Esophagus muscularis mucosa (tissue), 4 donors: Measurements from ENCODE around the gene MFRP. TPM values are rescaled to one million over a fixed set of nuclear protein-coding genes. Genes with fewer than 3 reads are reported as not detected.
A peak's percentile ranks its signal among the peaks of the same experiment; 100 is the strongest.

ENCODE experiments used
- DNase-seq: peaks from one replicate; pipeline ENCODE4 v3.0.0-alpha.2; 2017; ENCODE audit errors: extremely low spot score
- H3K27ac ChIP-seq, 4 donors: fragments of 200-600 bp; sonication (generic); replicated peaks in 1 of 4; 1 replicate in 3 of 4; 2 replicates in 1 of 4; pipeline ENCODE4 v1.5.1; 2016 to 2019; ENCODE audit warnings: mild to moderate bottlenecking in 1 of 4
- H3K27me3 ChIP-seq, 4 donors: fragments of 200-600 bp; sonication (generic); one replicate each; pipeline versions ENCODE4 v1.5.1 to v1.6.0; 2016 to 2019
- H3K36me3 ChIP-seq, 4 donors: fragments of 200-600 bp; sonication (generic); one replicate each; pipeline ENCODE4 v1.5.1; 2016 to 2019
- H3K4me1 ChIP-seq, 4 donors: fragments of 200-600 bp; sonication (generic); one replicate each; pipeline ENCODE4 v1.5.1; 2016 to 2019
- H3K4me3 ChIP-seq, 4 donors: fragments of 200-600 bp; sonication (generic); 1 replicate in 2 of 4; 2 replicates in 2 of 4; pipeline ENCODE4 v1.5.1; 2016 to 2019; ENCODE audit warnings: mild to moderate bottlenecking in 4 of 4, moderate library complexity in 1 of 4
- H3K9me3 ChIP-seq, 4 donors: fragments of 200-600 bp; sonication (generic); 1 replicate in 3 of 4; 2 replicates in 1 of 4; pipeline ENCODE4 v1.5.1; 2016 to 2019
- CTCF ChIP-seq, 3 experiments: fragments of 200-600 bp in 2 of 3; fragments of 450-650 bp in 1 of 3; sonication (generic) in 2 of 3; IDR thresholded peaks; one replicate each; pipeline ENCODE4 v1.5.1; 2017 to 2019; ENCODE audit warnings: antibody characterized with exemption in 3 of 3, mild to moderate bottlenecking in 2 of 3, moderate library complexity in 1 of 3
- EP300 ChIP-seq: sonication (generic); formaldehyde crosslinking; IDR thresholded peaks from one replicate; pipeline ENCODE4 v1.6.1; 2017; ENCODE audit warnings: antibody characterized with exemption
- POLR2A ChIP-seq: fragments of 450-650 bp; IDR thresholded peaks from one replicate; pipeline ENCODE4 v1.6.1; 2017; ENCODE audit warnings: antibody characterized with exemption, moderate library complexity, mild to moderate bottlenecking, low read depth
- POLR2AphosphoS5 ChIP-seq, 2 donors: sonication (generic); formaldehyde crosslinking; IDR thresholded peaks; one replicate each; pipeline ENCODE4 v1.6.1; 2017; ENCODE audit warnings: antibody characterized with exemption in 2 of 2
- WGBS: methylation state at CpG from one replicate; pipeline ENCODE4 v1.1.5; 2018; 5-methylcytosine and 5-hydroxymethylcytosine counted together
- intact Hi-C: fragments of 100-400 bp; cut with DNase I; formaldehyde crosslinking; loops from one replicate; pipeline ENCODE4 v1.15.1; 2023
- total RNA-seq, 4 donors: library from RNA; depleted of rRNA; stranded (reverse); fragments of >200 nt; gene quantifications; one replicate each; pipeline versions ENCODE4 v1.1.0 to v1.2.1, GENCODE V29; 2016

Gene MFRP
- total RNA-seq, 4 donors from 2014 or later = 0.11 TPM; not detected in 3

- Histone ChIP-seq H3K4me1 (peaks cover 36 to 49% (median 43%) of the 10 kb centered on the region in 4 donors), H3K36me3 (no peaks in the 10 kb centered on the region), H3K4me3 (no peak overlapping the region), H3K9me3 (no peaks in the 10 kb centered on the region), H3K27me3 (no peaks in the 10 kb centered on the region), H3K27ac (peak overlapping the region in 1 of 4 donors; percentile 17)
- no peak for DNase-seq
- WGBS = 63% methylated on average over 4 of the region's 4 CpGs
- TF ChIP-seq POLR2A (no peak), EP300 (no peak), CTCF (IDR thresholded peaks at IDR 0.05) (no peak), POLR2AphosphoS5 (IDR thresholded peaks at IDR 0.05) (no peak)
- intact Hi-C loops = loop anchor here (5.0 kb wide), 1 partner anchor 117 kb away; the partner anchor contains the start of gene CBL
Measured at GRCh38 chr11:119324189-119324588, 22.3 kb downstream of the MFRP start.

- no peaks in the 10 kb centered on the region for H3K36me3 ChIP-seq
- H3K27me3 ChIP-seq = no peaks in the 10 kb centered on the region
- no peaks in the 10 kb centered on the region for H3K9me3 ChIP-seq
- DNase-seq = no peak
- TF ChIP-seq CTCF (IDR thresholded peaks at IDR 0.05) (peak; percentile 82 to 88 (median 87)), POLR2A (no peak), POLR2AphosphoS5 (IDR thresholded peaks at IDR 0.05) (peak; percentile 50 to 63), EP300 (no peak)
- H3K4me3 ChIP-seq = no peak overlapping the region
- H3K27ac ChIP-seq = peak overlapping the region; percentile 98 to 99 (median 98)
- 10% methylated on average over 8 of the region's 8 CpGs for WGBS
- peaks cover 42 to 55% (median 49%) of the 10 kb centered on the region in 4 donors for H3K4me1 ChIP-seq
- intact Hi-C loops = loop anchor here (5.0 kb wide), 1 partner anchor 116 kb away; the partner anchor contains the start of gene CBL
Measured at GRCh38 chr11:119323532-119324033, 22.9 kb downstream of the MFRP start.

- intact Hi-C loops = loop anchor here (5.0 kb wide), 1 partner anchor 116 kb away; the partner anchor contains the start of gene CBL
Measured at GRCh38 chr11:119322921-119323531, 23.5 kb downstream of the MFRP start.

GRCh38 chr11:119322360-119322739 lies 24.2 kb downstream of the MFRP start:
- TF ChIP-seq POLR2AphosphoS5 (IDR thresholded peaks at IDR 0.05) (no peak), CTCF (IDR thresholded peaks at IDR 0.05) (peak in 1 of 3 experiments; percentile 24)
- peaks cover 54 to 67% (median 62%) of the 10 kb centered on the region in 4 donors for H3K4me1 ChIP-seq
- H3K4me3 ChIP-seq = peak overlapping the region in 2 of 4 donors; percentile 55 to 64
- H3K27ac ChIP-seq = peak overlapping the region; percentile 98 to 99 (median 98)
- intact Hi-C loops = loop anchor here (5.0 kb wide), 1 partner anchor 115 kb away; the partner anchor contains the start of gene CBL
- 60% methylated on average over 6 of the region's 6 CpGs for WGBS
- H3K36me3 ChIP-seq = no peaks in the 10 kb centered on the region
- H3K9me3 ChIP-seq = no peaks in the 10 kb centered on the region
- DNase-seq = no peak
- no peaks in the 10 kb centered on the region for H3K27me3 ChIP-seq

More at GRCh38 chr11:119322921-119323531, 23.5 kb downstream of the MFRP start:
- DNase-seq = no peak
- peak overlapping the region; percentile 98 to 99 (median 98) for H3K27ac ChIP-seq
- no peak overlapping the region for H3K4me3 ChIP-seq
- H3K27me3 ChIP-seq = no peaks in the 10 kb centered on the region
- TF ChIP-seq POLR2AphosphoS5 (IDR thresholded peaks at IDR 0.05) (no peak), CTCF (IDR thresholded peaks at IDR 0.05) (no peak), POLR2A (no peak), EP300 (no peak)
- peaks cover 48 to 60% (median 55%) of the 10 kb centered on the region in 4 donors for H3K4me1 ChIP-seq
- H3K36me3 ChIP-seq = no peaks in the 10 kb centered on the region
- WGBS = 92% methylated on average over 18 of the region's 20 CpGs
- H3K9me3 ChIP-seq = no peaks in the 10 kb centered on the region
